H1 (cell line): ENCODE results near the gene RXFP1. TPM values are rescaled to one million over a fixed set of nuclear protein-coding genes. Genes with fewer than 3 reads are reported as not detected.

Experiments
- CTCF ChIA-PET: fragments of 300-600 bp; sonication (Branson Sonifier 250); formaldehyde crosslinking; loops from one replicate; lab custom pipeline; 2021; ENCODE audit not compliant: partially characterized antibody; lab: Charles Lee
- POLR2A ChIA-PET: fragments of 300-600 bp; sonication (Branson Sonifier 250); formaldehyde crosslinking; loops from one replicate; lab custom pipeline; 2021; ENCODE audit warnings: inconsistent platforms; ENCODE audit not compliant: partially characterized antibody; lab: Charles Lee
- DNase-seq, 2 experiments: peaks; one replicate each; pipeline versions ENCODE4 v3.0.0 to v3.0.0-alpha.2; 2010 to 2022; ENCODE audit warnings: low spot score in 2 of 2, low read depth in 1 of 2, mixed read lengths in 1 of 2
- FAIRE-seq: peaks from 2 replicates; lab custom pipeline; 2011; peaks lifted over from hg19 to GRCh38; lab: Jason Lieb, UNC
- H2AFZ ChIP-seq: 2 replicates; pipeline ENCODE4 v1.8.1; 2012; ENCODE audit warnings: low read length, inconsistent platforms
- H2AK5ac ChIP-seq: 2 replicates; pipeline ENCODE4 v1.6.1; 2013; ENCODE audit warnings: low read depth, low read length
- H2BK120ac ChIP-seq: replicated peaks from 2 replicates; pipeline ENCODE3; 2013; ENCODE audit warnings: low read depth, low read length, inconsistent platforms
- H2BK12ac ChIP-seq: 2 replicates; pipeline ENCODE4 v1.6.1; 2013; ENCODE audit warnings: low read depth, low read length
- H2BK15ac ChIP-seq: 2 replicates; pipeline ENCODE4 v1.6.1; 2013; ENCODE audit warnings: low read length
- H2BK20ac ChIP-seq: 2 replicates; pipeline ENCODE4 v1.6.1; 2013; ENCODE audit warnings: low read length
- H2BK5ac ChIP-seq: 2 replicates; pipeline ENCODE4 v1.6.1; 2013; ENCODE audit warnings: low read depth, low read length
- H3K14ac ChIP-seq: 2 replicates; pipeline ENCODE4 v1.6.1; 2013; ENCODE audit warnings: inconsistent platforms; ENCODE audit not compliant: insufficient read length
- H3K18ac ChIP-seq: 2 replicates; pipeline ENCODE4 v1.6.1; 2013; ENCODE audit warnings: low read length; ENCODE audit errors: extremely low read depth
- H3K23ac ChIP-seq: 2 replicates; pipeline ENCODE4 v1.6.1; 2013; ENCODE audit warnings: inconsistent platforms; ENCODE audit not compliant: insufficient read length
- H3K23me2 ChIP-seq: 2 replicates; pipeline ENCODE4 v1.6.1; 2013; ENCODE audit warnings: low read depth, low read length
- H3K27ac ChIP-seq: 2 replicates; pipeline ENCODE4 v1.6.1; 2011; ENCODE audit warnings: low read depth, low read length, inconsistent platforms
- H3K27me3 ChIP-seq, 4 experiments: replicated peaks in 1 of 4; 1 replicate in 1 of 4; 2 replicates in 3 of 4; pipeline versions ENCODE4 v1.6.1 to v1.8.1; 2011 to 2013; ENCODE audit warnings: low read length in 3 of 4, mild to moderate bottlenecking in 3 of 4, inconsistent platforms in 2 of 4, mixed read lengths in 2 of 4, moderate library complexity in 1 of 4; ENCODE audit not compliant: control insufficient read depth in 3 of 4, insufficient read depth in 3 of 4; ENCODE audit errors: extremely low read depth in 1 of 4
- H3K36me3 ChIP-seq, 4 experiments: 2 replicates each; pipeline versions ENCODE4 v1.6.1 to v1.8.1; 2011 to 2013; ENCODE audit warnings: mild to moderate bottlenecking in 4 of 4, low read length in 3 of 4, moderate library complexity in 2 of 4, control low read depth in 1 of 4, inconsistent platforms in 1 of 4; ENCODE audit not compliant: insufficient read depth in 4 of 4, control insufficient read depth in 2 of 4
- H3K4ac ChIP-seq: replicated peaks from 2 replicates; pipeline ENCODE3; 2013; ENCODE audit warnings: low read length, low read depth, mixed read lengths, inconsistent platforms; ENCODE audit not compliant: insufficient read length
- H3K4me1 ChIP-seq, 4 experiments: replicated peaks in 1 of 4; 1 replicate in 1 of 4; 2 replicates in 3 of 4; pipeline versions ENCODE4 v1.6.1 to v1.8.1; 2011 to 2013; ENCODE audit warnings: low read length in 3 of 4, inconsistent platforms in 2 of 4, mixed read lengths in 1 of 4; ENCODE audit not compliant: insufficient read depth in 4 of 4, control insufficient read depth in 3 of 4
- H3K4me2 ChIP-seq, 2 experiments: 2 replicates each; pipeline versions ENCODE4 v1.6.1 to v1.8.1; 2011 to 2013; ENCODE audit warnings: low read depth in 2 of 2, low read length in 2 of 2, control low read depth in 1 of 2, inconsistent platforms in 1 of 2, mild to moderate bottlenecking in 1 of 2; ENCODE audit not compliant: insufficient read depth in 1 of 2
- H3K4me3 ChIP-seq, 4 experiments: fragments of 200-600, 300-600 bp in 1 of 4; sonication (generic), shearing (Covaris generic), sonication (Bioruptor Twin) in 1 of 4; 2 replicates each; pipeline versions ENCODE4 v1.5.1 to v1.8.1; 2011 to 2016; ENCODE audit warnings: low read length in 4 of 4, low read depth in 3 of 4, control low read depth in 2 of 4, inconsistent platforms in 2 of 4, mild to moderate bottlenecking in 2 of 4, mixed read lengths in 1 of 4, moderate library complexity in 1 of 4; ENCODE audit not compliant: insufficient read depth in 2 of 4; ENCODE audit errors: extremely low read depth in 1 of 4
- H3K56ac ChIP-seq: replicated peaks from 2 replicates; pipeline ENCODE3; 2013; ENCODE audit warnings: low read depth, mild to moderate bottlenecking, mixed read lengths, low read length, inconsistent platforms; ENCODE audit not compliant: insufficient read length
- H3K79me1 ChIP-seq: 2 replicates; pipeline ENCODE4 v1.6.1; 2013; ENCODE audit warnings: low read depth, low read length, control low read depth
- H3K79me2 ChIP-seq, 2 experiments: 2 replicates each; pipeline versions ENCODE4 v1.6.1 to v1.8.1; 2012 to 2013; ENCODE audit warnings: low read length in 2 of 2, mild to moderate bottlenecking in 2 of 2, inconsistent platforms in 1 of 2; ENCODE audit not compliant: insufficient read depth in 2 of 2, control insufficient read depth in 1 of 2
- H3K9ac ChIP-seq, 4 experiments: replicated peaks in 1 of 4; 1 replicate in 1 of 4; 2 replicates in 3 of 4; pipeline versions ENCODE4 v1.6.1 to v1.8.1; 2011 to 2013; ENCODE audit warnings: low read depth in 3 of 4, low read length in 3 of 4, control low read depth in 2 of 4, mild to moderate bottlenecking in 2 of 4, moderate library complexity in 2 of 4, inconsistent platforms in 1 of 4; ENCODE audit errors: extremely low read depth in 1 of 4
- H3K9me3 ChIP-seq, 2 experiments: 2 replicates each; pipeline versions ENCODE4 v1.6.1 to v1.8.1; 2012 to 2013; ENCODE audit warnings: mild to moderate bottlenecking in 2 of 2, moderate library complexity in 2 of 2, control low read depth in 1 of 2, inconsistent platforms in 1 of 2, low read depth in 1 of 2, low read length in 1 of 2, mixed read lengths in 1 of 2; ENCODE audit not compliant: insufficient read depth in 2 of 2
- H4K20me1 ChIP-seq, 2 experiments: replicated peaks in 1 of 2; 2 replicates each; pipeline versions ENCODE3 to v1.8.1; 2011 to 2013; ENCODE audit warnings: inconsistent platforms in 2 of 2, low read length in 2 of 2, mild to moderate bottlenecking in 1 of 2; ENCODE audit not compliant: insufficient read depth in 2 of 2, control insufficient read depth in 1 of 2
- H4K5ac ChIP-seq: 2 replicates; pipeline ENCODE4 v1.6.1; 2013; ENCODE audit warnings: low read length, low read depth, mixed read lengths, inconsistent platforms; ENCODE audit not compliant: insufficient read length
- H4K8ac ChIP-seq: 2 replicates; pipeline ENCODE4 v1.8.0; 2013; ENCODE audit warnings: mild to moderate bottlenecking, moderate library complexity, low read length, inconsistent platforms; ENCODE audit not compliant: insufficient read depth; ENCODE audit errors: extremely low read depth
- H4K91ac ChIP-seq: replicated peaks from 2 replicates; pipeline ENCODE3; 2013; ENCODE audit warnings: low read length, mixed read lengths, inconsistent platforms; ENCODE audit not compliant: insufficient read length
- WGBS, 2 experiments: shearing (Covaris generic) in 1 of 2; methylation state at CpG; one replicate each; pipeline versions ENCODE4 v1.1.6 to v1.1.7; 2013 to 2015; ENCODE audit warnings: low lambda C conversion rate in 2 of 2, mixed read lengths in 2 of 2, inconsistent platforms in 1 of 2, low coverage in 1 of 2, missing lambda C conversion rate in 1 of 2; ENCODE audit not compliant: insufficient replicate concordance in 2 of 2, insufficient coverage in 1 of 2, insufficient read length in 1 of 2; ENCODE audit errors: extremely low coverage in 1 of 2, missing lambda C conversion rate in 1 of 2; 5-methylcytosine and 5-hydroxymethylcytosine counted together
- polyA plus RNA-seq, 7 experiments: library from polyadenylated mRNA; depleted of rRNA in 3 of 7; stranded (reverse) in 5 of 7; unstranded in 2 of 7; fragments of >200 nt in 5 of 7; fragments of 200-250 nt in 2 of 7; gene quantifications; 1 replicate in 5 of 7; 2 replicates in 1 of 7; 4 replicates in 1 of 7; pipeline versions ENCODE4 v1.2.1 to v1.2.3, GENCODE V29; 2011 to 2013; ENCODE audit warnings: missing spikeins in 2 of 7, mixed read lengths in 2 of 7
- total RNA-seq: library from RNA; stranded (reverse); fragmentation: NEBNext Ultra II Directional; extraction: Animal tissue kit (Norgen Biotek cat#: 25700); gene quantifications from 2 replicates; pipeline ENCODE4 v1.2.1, GENCODE V29; 2021

Gene RXFP1
- total and polyA plus RNA-seq, 2 of the 8 experiments (the other 6 are each of a cell fraction or from before 2014, with no cell fraction given), result 0.14 to 0.56 TPM

DNA sequence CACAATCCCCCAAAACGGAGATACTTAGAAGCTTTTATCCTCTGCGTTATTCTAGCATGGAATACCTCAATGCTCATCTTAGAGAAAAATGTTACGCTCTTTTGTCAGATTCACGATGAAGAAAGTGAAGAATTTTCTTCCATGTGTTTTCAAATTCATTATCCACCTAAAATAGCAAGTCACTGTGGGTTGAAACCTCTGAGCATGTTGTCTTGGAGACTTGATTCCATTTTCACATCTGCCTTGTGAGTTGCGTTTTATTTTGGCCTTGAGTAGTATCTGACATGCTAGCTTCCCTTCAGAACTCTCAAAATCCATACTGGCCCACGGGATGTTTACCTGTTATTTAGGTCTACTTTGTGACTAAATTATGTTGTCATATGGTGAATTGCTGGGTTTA is 83.7 kb downstream of the RXFP1 start:
- POLR2A ChIA-PET, result no interaction called here
- Histone ChIP-seq H3K14ac (no peak overlapping the region), H4K8ac (no peak overlapping the region), H2BK20ac (no peak overlapping the region), H3K23me2 (no peaks in the 10 kb centered on the region), H2BK12ac (no peak overlapping the region), H3K36me3 (no peaks in the 10 kb centered on the region), H3K79me2 (no peaks in the 10 kb centered on the region), H3K4me1 (no peaks in the 10 kb centered on the region), H3K4me2 (no peak overlapping the region), H3K27me3 (no peaks in the 10 kb centered on the region), H3K9me3 (no peaks in the 10 kb centered on the region), H2BK120ac (no peak overlapping the region), H2BK15ac (no peak overlapping the region), H4K91ac (no peak overlapping the region), H3K23ac (no peak overlapping the region), H4K5ac (no peak overlapping the region), H3K27ac (no peak overlapping the region), H3K4ac (no peak overlapping the region), H2BK5ac (no peak overlapping the region), H3K79me1 (no peaks in the 10 kb centered on the region), H3K18ac (no peak overlapping the region), H2AK5ac (no peak overlapping the region), H3K4me3 (no peak overlapping the region), H4K20me1 (no peaks in the 10 kb centered on the region), H3K9ac (no peak overlapping the region), H2AFZ (peak overlapping the region; percentile 65; the same call in 1 of the 2 replicates), H3K56ac (no peak overlapping the region)
- FAIRE-seq, result no peak
- WGBS, 2 experiments, result 85% methylated on average over 6 of the region's 6 CpGs; no CpG with 5 or more reads in 1 of the 2 experiments
- DNase-seq, result no peak
- CTCF ChIA-PET, result interaction anchor here (0.5 kb wide), 1 partner anchor 22 kb away, joined by 3 read pairs; no protein-coding TSS in a partner anchor
